Epithelial cell of esophagus (primary cell): Measurements from ENCODE around the gene SLC7A4.

Experiments
- DNase-seq: peaks from one replicate; pipeline ENCODE4 v3.0.0; 2010; ENCODE audit warnings: low read depth
- H3K4me3 ChIP-seq: 2 replicates; pipeline ENCODE4 v1.5.1; 2011; ENCODE audit warnings: mild to moderate bottlenecking, low read length, control low read depth
- CTCF ChIP-seq: IDR thresholded peaks from 2 replicates; pipeline ENCODE4 v1.5.1; 2011; ENCODE audit warnings: low read depth, mild to moderate bottlenecking, low read length, control low read depth, inconsistent platforms; ENCODE audit not compliant: insufficient read depth; ENCODE audit errors: missing control alignments

Gene SLC7A4

GRCh38 chr22:20988573-20989322 lies 43.6 kb downstream of the SLC7A4 start:
- no peak for DNase-seq
- H3K4me3 ChIP-seq: no peak overlapping the region

GRCh38 chr22:20987375-20987774 lies 45.0 kb downstream of the SLC7A4 start:
- TF ChIP-seq CTCF: no peak
- DNase-seq: no peak
- H3K4me3 ChIP-seq: no peak overlapping the region

More at GRCh38 chr22:20988573-20989322, 43.6 kb downstream of the SLC7A4 start:
- TF ChIP-seq CTCF: no peak

GRCh38 chr22:20986365-20986764 lies 46.0 kb downstream of the SLC7A4 start:
- no peak for DNase-seq
- no peak overlapping the region for H3K4me3 ChIP-seq
- no peak for TF ChIP-seq CTCF

GRCh38 chr22:20985720-20986119 lies 46.6 kb downstream of the SLC7A4 start:
- DNase-seq: no peak
- no peak overlapping the region for H3K4me3 ChIP-seq
- no peak for TF ChIP-seq CTCF

GRCh38 chr22:20983081-20983771 lies 49.1 kb downstream of the SLC7A4 start:
- no peak for DNase-seq

GRCh38 chr22:20982563-20982882 lies 49.8 kb downstream of the SLC7A4 start:
- no peak for DNase-seq
- H3K4me3 ChIP-seq: peak overlapping the region; percentile 85
- no peak for TF ChIP-seq CTCF

More at GRCh38 chr22:20983081-20983771, 49.1 kb downstream of the SLC7A4 start:
- no peak for TF ChIP-seq CTCF
- peak overlapping the region; percentile 85 for H3K4me3 ChIP-seq
